Tibial nerve (tissue), 3 donors: Measurements from ENCODE around the gene TDRD10.

Experiments used
- CTCF ChIP-seq, 5 experiments: fragments of 200-600 bp in 3 of 5; fragments of 450-650 bp in 2 of 5; sonication (generic) in 3 of 5; IDR thresholded peaks; one replicate each; pipeline ENCODE4 v1.5.1; 2016 to 2019; ENCODE audit warnings: antibody characterized with exemption in 5 of 5, mild to moderate bottlenecking in 3 of 5, moderate library complexity in 2 of 5
- POLR2A ChIP-seq, 2 donors: fragments of 450-650 bp; IDR thresholded peaks; one replicate each; pipeline ENCODE4 v1.6.1; 2017; ENCODE audit warnings: antibody characterized with exemption in 2 of 2, mild to moderate bottlenecking in 2 of 2, moderate library complexity in 2 of 2

- TF ChIP-seq POLR2A (IDR thresholded peaks at IDR 0.05) (no peak), CTCF (IDR thresholded peaks at IDR 0.05) (no peak)
Observed at GRCh38 chr1:154512760-154513159, 10.7 kb downstream of the TDRD10 start.
